Ascending aorta (tissue), 2 donors: Measurements from ENCODE around the gene OR4S1. TPM values are rescaled to one million over a fixed set of nuclear protein-coding genes. Genes with fewer than 3 reads are reported as not detected.
"Not testable (repeated sequence)": the region's sequence is repeated elsewhere in the genome, so short reads cannot be mapped to it uniquely, and the experiment has no call there.

Experiments
- DNase-seq, 2 donors: peaks; one replicate each; pipeline ENCODE4 v3.0.0-alpha.2; 2019; ENCODE audit warnings: low spot score in 2 of 2
- H3K27ac ChIP-seq, 2 donors: fragments of 200-600 bp; sonication (generic); one replicate each; pipeline ENCODE4 v1.5.1; 2016 to 2017; ENCODE audit warnings: mild to moderate bottlenecking in 1 of 2
- H3K27me3 ChIP-seq: fragments of 200-600 bp; sonication (generic); one replicate; pipeline ENCODE4 v1.5.1; 2017
- H3K36me3 ChIP-seq, 2 donors: fragments of 200-600 bp; sonication (generic); one replicate each; pipeline ENCODE4 v1.5.1; 2016
- H3K4me1 ChIP-seq, 2 donors: fragments of 200-600 bp; sonication (generic); one replicate each; pipeline ENCODE4 v1.5.1; 2016 to 2017; ENCODE audit warnings: mild to moderate bottlenecking in 1 of 2
- H3K4me3 ChIP-seq, 2 donors: fragments of 200-600 bp; sonication (generic); one replicate each; pipeline ENCODE4 v1.5.1; 2016 to 2017; ENCODE audit warnings: mild to moderate bottlenecking in 1 of 2
- H3K9me3 ChIP-seq, 2 donors: fragments of 200-600 bp; sonication (generic); one replicate each; pipeline ENCODE4 v1.5.1; 2016
- CTCF ChIP-seq, 3 experiments: fragments of 200-600 bp in 2 of 3; fragments of 450-650 bp in 1 of 3; sonication (generic) in 2 of 3; IDR thresholded peaks; one replicate each; pipeline ENCODE4 v1.5.1; 2016 to 2019; ENCODE audit warnings: antibody characterized with exemption in 3 of 3, mild to moderate bottlenecking in 1 of 3, moderate library complexity in 1 of 3
- intact Hi-C: fragments of 100-400 bp; cut with DNase I; formaldehyde crosslinking; loops from one replicate; pipeline ENCODE4 v1.15.1; 2023
- total RNA-seq: library from RNA; depleted of rRNA; stranded (reverse); fragments of >200 nt; gene quantifications from one replicate; pipeline ENCODE4 v1.1.0, GENCODE V29; 2016

Gene OR4S1
- total RNA-seq, 1 donor from 2014 or later = not detected

- no peak for DNase-seq
- H3K27me3 ChIP-seq = no peaks in the 10 kb centered on the region
- no peaks in the 10 kb centered on the region for H3K9me3 ChIP-seq
- intact Hi-C loops = no loop called here
- H3K36me3 ChIP-seq = no peaks in the 10 kb centered on the region
- no peaks in the 10 kb centered on the region for H3K4me1 ChIP-seq
- TF ChIP-seq CTCF (IDR thresholded peaks at IDR 0.05) = peak in 2 of 3 experiments; percentile 49 to 60
- H3K4me3 ChIP-seq = no peak overlapping the region
- no peak overlapping the region for H3K27ac ChIP-seq
Measured at GRCh38 chr11:48307760-48308386, 1.9 kb downstream of the OR4S1 start.

GRCh38 chr11:48313590-48313989, 7.6 kb downstream of the OR4S1 start:
- H3K9me3 ChIP-seq, DNase-seq, H3K27me3 ChIP-seq, H3K27ac ChIP-seq, H3K4me1 ChIP-seq, H3K4me3 ChIP-seq, H3K36me3 ChIP-seq, intact Hi-C loops: not testable (repeated sequence)

- DNase-seq, H3K27me3 ChIP-seq, intact Hi-C loops, H3K4me3 ChIP-seq, H3K27ac ChIP-seq, H3K9me3 ChIP-seq, H3K36me3 ChIP-seq, H3K4me1 ChIP-seq: not testable (repeated sequence)
Measured at GRCh38 chr11:48319813-48320212, 13.8 kb downstream of the OR4S1 start.

GRCh38 chr11:48324620-48325019, 18.6 kb downstream of the OR4S1 start, which contains the start of gene OR4C3:
OR4C3 (plus strand) TSS chr11:48324920; CDS start chr11:48325022, 102 bp downstream.
- H3K36me3 ChIP-seq, H3K4me3 ChIP-seq, H3K27me3 ChIP-seq, H3K9me3 ChIP-seq, intact Hi-C loops, H3K27ac ChIP-seq, DNase-seq, H3K4me1 ChIP-seq: not testable (repeated sequence)

- H3K36me3 ChIP-seq = no peaks in the 10 kb centered on the region
- H3K27me3 ChIP-seq = no peaks in the 10 kb centered on the region
- H3K4me1 ChIP-seq = no peaks in the 10 kb centered on the region
- H3K4me3 ChIP-seq = no peak overlapping the region
- no peak for DNase-seq
- TF ChIP-seq CTCF (IDR thresholded peaks at IDR 0.05) = no peak
- H3K27ac ChIP-seq = no peak overlapping the region
- intact Hi-C loops = no loop called here
- H3K9me3 ChIP-seq = no peaks in the 10 kb centered on the region
Measured at GRCh38 chr11:48341466-48341865, 35.4 kb downstream of the OR4S1 start.

- H3K4me1 ChIP-seq, H3K9me3 ChIP-seq, H3K27ac ChIP-seq, intact Hi-C loops, H3K27me3 ChIP-seq, DNase-seq, H3K36me3 ChIP-seq, H3K4me3 ChIP-seq: not testable (repeated sequence)
Measured at GRCh38 chr11:48342505-48342904, 36.5 kb downstream of the OR4S1 start.

- DNase-seq, H3K4me1 ChIP-seq, H3K4me3 ChIP-seq, H3K9me3 ChIP-seq, H3K36me3 ChIP-seq, intact Hi-C loops, H3K27me3 ChIP-seq, H3K27ac ChIP-seq: not testable (repeated sequence)
Measured at GRCh38 chr11:48346286-48346685, 40.3 kb downstream of the OR4S1 start.

- TF ChIP-seq CTCF (IDR thresholded peaks at IDR 0.05) = no peak
- intact Hi-C loops = no loop called here
- no peak overlapping the region for H3K27ac ChIP-seq
- H3K4me1 ChIP-seq = no peaks in the 10 kb centered on the region
- H3K27me3 ChIP-seq = no peaks in the 10 kb centered on the region
- no peaks in the 10 kb centered on the region for H3K9me3 ChIP-seq
- no peak for DNase-seq
- H3K4me3 ChIP-seq = no peak overlapping the region
- H3K36me3 ChIP-seq = no peaks in the 10 kb centered on the region
Measured at GRCh38 chr11:48354013-48354412, 48.0 kb downstream of the OR4S1 start.
